CD14-positive monocyte (primary cell): ENCODE measurements around the gene CHERP. TPM values are rescaled to one million over a fixed set of nuclear protein-coding genes. Genes with fewer than 3 reads are reported as not detected.

ENCODE experiments used
- DNase-seq, 3 donors: peaks; one replicate each; pipeline ENCODE4 v3.0.0-alpha.2; 2011 to 2022
- H2AFZ ChIP-seq: 2 replicates; pipeline ENCODE4 v1.6.0; 2012; ENCODE audit warnings: mild to moderate bottlenecking, low read depth, low read length, inconsistent platforms; ENCODE audit not compliant: insufficient read depth, poor library complexity, severe bottlenecking
- H3K27ac ChIP-seq, 2 donors: 1 replicate in 1 of 2; 2 replicates in 1 of 2; pipeline ENCODE4 v1.5.1; 2012 to 2013; ENCODE audit warnings: low read length in 2 of 2, control low read depth in 1 of 2, inconsistent platforms in 1 of 2, low read depth in 1 of 2, mild to moderate bottlenecking in 1 of 2
- H3K27me3 ChIP-seq, 2 donors: one replicate each; pipeline versions ENCODE4 v1.6.0 to v1.6.1; 2011 to 2013; ENCODE audit warnings: low read length in 2 of 2; ENCODE audit not compliant: control insufficient read depth in 2 of 2, insufficient read depth in 2 of 2
- H3K36me3 ChIP-seq, 2 donors: replicated peaks in 1 of 2; 1 replicate in 1 of 2; 2 replicates in 1 of 2; pipeline versions ENCODE4 v1.5.1 to v1.6.1; 2012 to 2013; ENCODE audit warnings: low read length in 2 of 2, control low read depth in 1 of 2, inconsistent platforms in 1 of 2, mild to moderate bottlenecking in 1 of 2; ENCODE audit not compliant: insufficient read depth in 2 of 2, control insufficient read depth in 1 of 2
- H3K4me1 ChIP-seq, 2 donors: 1 replicate in 1 of 2; 2 replicates in 1 of 2; pipeline versions ENCODE4 v1.5.1 to v1.6.1; 2012 to 2013; ENCODE audit warnings: low read length in 2 of 2, control low read depth in 1 of 2, inconsistent platforms in 1 of 2, mild to moderate bottlenecking in 1 of 2, moderate library complexity in 1 of 2; ENCODE audit not compliant: insufficient read depth in 2 of 2, control insufficient read depth in 1 of 2
- H3K4me2 ChIP-seq: replicated peaks from 2 replicates; pipeline ENCODE3; 2012; ENCODE audit warnings: low read length, moderate library complexity, mild to moderate bottlenecking; ENCODE audit not compliant: poor library complexity, severe bottlenecking; ENCODE audit errors: extremely low read depth
- H3K4me3 ChIP-seq, 3 experiments: fragments of 200-600 bp in 1 of 3; sonication (generic) in 1 of 3; replicated peaks in 1 of 3; 1 replicate in 2 of 3; 2 replicates in 1 of 3; pipeline ENCODE4 v1.5.1; 2011 to 2013; ENCODE audit warnings: low read length in 3 of 3, mild to moderate bottlenecking in 3 of 3, control low read depth in 2 of 3, low read depth in 2 of 3, inconsistent platforms in 1 of 3, moderate library complexity in 1 of 3
- H3K79me2 ChIP-seq: 2 replicates; pipeline ENCODE4 v1.6.0; 2012; ENCODE audit warnings: mild to moderate bottlenecking, control low read depth, inconsistent platforms, low read length, moderate library complexity; ENCODE audit not compliant: insufficient read depth
- H3K9ac ChIP-seq: 2 replicates; pipeline ENCODE4 v1.6.0; 2017; ENCODE audit warnings: low read length, mild to moderate bottlenecking; ENCODE audit not compliant: insufficient read depth, poor library complexity, severe bottlenecking
- H3K9me3 ChIP-seq, 2 donors: replicated peaks in 1 of 2; 1 replicate in 1 of 2; 2 replicates in 1 of 2; pipeline versions ENCODE4 v1.5.1 to v1.6.1; 2012 to 2013; ENCODE audit warnings: low read length in 2 of 2, control low read depth in 1 of 2; ENCODE audit not compliant: control insufficient read depth in 1 of 2, insufficient read depth in 1 of 2
- H4K20me1 ChIP-seq: 2 replicates; pipeline ENCODE4 v1.6.0; 2012; ENCODE audit warnings: mild to moderate bottlenecking, low read length, control low read depth, moderate library complexity; ENCODE audit not compliant: insufficient read depth
- H3K27ac Mint-ChIP-seq, 7 donors: one replicate each; pipeline ENCODE4 v1.8.0; 2020; ENCODE audit warnings: mild to moderate bottlenecking in 7 of 7, mixed read lengths in 7 of 7, moderate library complexity in 6 of 7, inconsistent platforms in 2 of 7
- H3K27me3 Mint-ChIP-seq, 3 donors: one replicate each; pipeline ENCODE4 v1.8.0; 2021 to 2022; ENCODE audit warnings: low read depth in 3 of 3, mild to moderate bottlenecking in 3 of 3, mixed read lengths in 3 of 3, moderate library complexity in 3 of 3, inconsistent platforms in 1 of 3
- H3K36me3 Mint-ChIP-seq, 2 donors: one replicate each; pipeline ENCODE4 v1.8.0; 2020; ENCODE audit warnings: mixed read lengths in 2 of 2, inconsistent platforms in 1 of 2, mild to moderate bottlenecking in 1 of 2
- H3K4me1 Mint-ChIP-seq: one replicate; pipeline ENCODE4 v1.8.0; 2020; ENCODE audit warnings: mild to moderate bottlenecking, mixed read lengths
- H3K4me3 Mint-ChIP-seq, 2 donors: one replicate each; pipeline ENCODE4 v1.8.0; 2020; ENCODE audit warnings: mild to moderate bottlenecking in 2 of 2, mixed read lengths in 2 of 2, moderate library complexity in 1 of 2
- H3K9me3 Mint-ChIP-seq, 7 donors: one replicate each; pipeline ENCODE4 v1.8.0; 2020 to 2022; ENCODE audit warnings: mixed read lengths in 7 of 7, mild to moderate bottlenecking in 6 of 7, moderate library complexity in 6 of 7, inconsistent platforms in 2 of 7
- WGBS: methylation state at CpG from one replicate; pipeline ENCODE4 v1.1.5; 2013; ENCODE audit warnings: missing lambda C conversion rate; ENCODE audit not compliant: insufficient coverage; 5-methylcytosine and 5-hydroxymethylcytosine counted together
- intact Hi-C, 2 donors: fragments of 100-400 bp; cut with micrococcal nuclease; formaldehyde crosslinking; loops; one replicate each; pipeline versions ENCODE4 v1.15.0 to v1.15.1; 2023
- polyA plus RNA-seq, 3 donors: library from polyadenylated mRNA; depleted of rRNA in 1 of 3; unstranded in 2 of 3; stranded (reverse) in 1 of 3; fragments of 300-500 nt in 2 of 3; fragments of >200 nt in 1 of 3; fragmentation: Illumina TruSeq in 2 of 3; gene quantifications; 1 replicate in 2 of 3; 2 replicates in 1 of 3; pipeline ENCODE4 v1.2.3, GENCODE V29; 2012 to 2021
- TF ChIP-seq, protein P1 (sequence below): fragments of 200-600 bp; IDR thresholded peaks from one replicate; pipeline ENCODE4 v1.8.0; 2022; ENCODE audit warnings: antibody characterized with exemption, mild to moderate bottlenecking

The CHERP gene
- polyA plus RNA-seq, 3 donors, result 3.2 to 18.8 (median 5.3) TPM

DNA sequence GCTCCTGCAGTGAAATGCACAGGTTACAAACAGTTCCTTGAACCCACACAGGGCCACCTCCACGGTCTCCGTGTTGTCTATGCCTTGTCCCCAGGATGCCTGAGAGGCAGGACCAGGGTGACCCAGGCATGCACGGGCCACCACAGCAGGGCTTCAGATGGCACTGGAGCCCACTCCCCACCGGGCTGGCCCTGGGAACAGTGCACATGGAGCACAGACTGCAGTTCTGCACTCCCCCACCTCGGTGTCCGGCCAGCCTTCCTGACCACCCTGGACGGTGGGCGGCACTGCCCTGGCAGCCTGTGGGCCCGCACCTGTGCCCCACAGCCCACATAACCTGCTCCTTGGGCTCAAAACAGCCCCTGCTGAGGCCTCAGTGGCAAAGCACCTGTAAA is 44.2 kb upstream of the CHERP start:
- H3K36me3 Mint-ChIP-seq, result peaks cover 5 to 9% of the 10 kb centered on the region in 2 donors
- Histone ChIP-seq H3K9ac (peak overlapping the region; percentile 83), H3K27ac (peak overlapping the region; percentile 99 to 100), H3K4me1 (peaks cover 62 to 79% of the 10 kb centered on the region in 2 donors), H3K36me3 (peaks cover 0 to 6% of the 10 kb centered on the region in 2 donors), H2AFZ (no peak overlapping the region), H4K20me1 (peaks cover 67% of the 10 kb centered on the region), H3K27me3 (no peaks in the 10 kb centered on the region), H3K4me3 (peak overlapping the region in 1 of 3 experiments; percentile 75), H3K79me2 (peaks cover 90% of the 10 kb centered on the region), H3K9me3 (no peaks in the 10 kb centered on the region), H3K4me2 (peak overlapping the region; percentile 81)
- intact Hi-C loops, result loop anchor here in 1 of 2 donors (2.0 to 10.0 kb wide), 3 partner anchors 14 to 142 kb away; partner anchors contain the start of genes CHERP and SLC35E1
- WGBS, result over 99% methylated on average over 8 of the region's 9 CpGs
- peaks cover 0 to 3% (median 2%) of the 10 kb centered on the region in 3 donors for H3K27me3 Mint-ChIP-seq
- no peaks in the 10 kb centered on the region for H3K9me3 Mint-ChIP-seq
- no peak overlapping the region for H3K4me3 Mint-ChIP-seq
- H3K4me1 Mint-ChIP-seq, result peaks cover 77% of the 10 kb centered on the region
- TF ChIP-seq, protein P1, sequence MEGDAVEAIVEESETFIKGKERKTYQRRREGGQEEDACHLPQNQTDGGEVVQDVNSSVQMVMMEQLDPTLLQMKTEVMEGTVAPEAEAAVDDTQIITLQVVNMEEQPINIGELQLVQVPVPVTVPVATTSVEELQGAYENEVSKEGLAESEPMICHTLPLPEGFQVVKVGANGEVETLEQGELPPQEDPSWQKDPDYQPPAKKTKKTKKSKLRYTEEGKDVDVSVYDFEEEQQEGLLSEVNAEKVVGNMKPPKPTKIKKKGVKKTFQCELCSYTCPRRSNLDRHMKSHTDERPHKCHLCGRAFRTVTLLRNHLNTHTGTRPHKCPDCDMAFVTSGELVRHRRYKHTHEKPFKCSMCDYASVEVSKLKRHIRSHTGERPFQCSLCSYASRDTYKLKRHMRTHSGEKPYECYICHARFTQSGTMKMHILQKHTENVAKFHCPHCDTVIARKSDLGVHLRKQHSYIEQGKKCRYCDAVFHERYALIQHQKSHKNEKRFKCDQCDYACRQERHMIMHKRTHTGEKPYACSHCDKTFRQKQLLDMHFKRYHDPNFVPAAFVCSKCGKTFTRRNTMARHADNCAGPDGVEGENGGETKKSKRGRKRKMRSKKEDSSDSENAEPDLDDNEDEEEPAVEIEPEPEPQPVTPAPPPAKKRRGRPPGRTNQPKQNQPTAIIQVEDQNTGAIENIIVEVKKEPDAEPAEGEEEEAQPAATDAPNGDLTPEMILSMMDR, result no peak
- H3K27ac Mint-ChIP-seq, result peak overlapping the region; percentile 96 to 98 (median 97)
- no peak for DNase-seq

- peak overlapping the region; percentile 99 to 100 for H3K27ac ChIP-seq
- Mint-ChIP-seq H3K4me1 (peaks cover 77% of the 10 kb centered on the region), H3K36me3 (peaks cover 5 to 13% of the 10 kb centered on the region in 2 donors), H3K4me3 (peak overlapping the region; percentile 83 to 93), H3K27me3 (peaks cover 0 to 3% (median 2%) of the 10 kb centered on the region in 3 donors), H3K9me3 (no peaks in the 10 kb centered on the region), H3K27ac (peak overlapping the region; percentile 96 to 98 (median 97))
- peak overlapping the region; percentile 81 for H3K4me2 ChIP-seq
- H3K4me3 ChIP-seq, result peak overlapping the region in 2 of 3 experiments; percentile 54 to 75
- H3K9ac ChIP-seq, result peak overlapping the region; percentile 83
- peaks cover 0 to 11% of the 10 kb centered on the region in 2 donors for H3K36me3 ChIP-seq
- no peaks in the 10 kb centered on the region for H3K9me3 ChIP-seq
- WGBS, result 93% methylated on average over 3 of the region's 11 CpGs
- peak; percentile 87 to 95 (median 87) for DNase-seq
- H3K27me3 ChIP-seq, result no peaks in the 10 kb centered on the region
- intact Hi-C loops, result loop anchor here in 1 of 2 donors (2.0 to 10.0 kb wide), 4 partner anchors 13 to 141 kb away; partner anchors contain the start of genes CHERP and SLC35E1
- TF ChIP-seq, protein P1, result no peak
- peaks cover 67% of the 10 kb centered on the region for H4K20me1 ChIP-seq
- H3K4me1 ChIP-seq, result peaks cover 62 to 79% of the 10 kb centered on the region in 2 donors
- no peak overlapping the region for H2AFZ ChIP-seq
- H3K79me2 ChIP-seq, result peaks cover 90% of the 10 kb centered on the region
Measured at GRCh38 chr19:16585808-16586476, 43.7 kb upstream of the CHERP start.
